Midbrain (tissue), 1 donor: Measurements from ENCODE around the gene TNNT1.
"Not testable (repeated sequence)": the region's sequence is repeated elsewhere in the genome, so short reads cannot be mapped to it uniquely, and the experiment has no call there.

Experiments
- DNase-seq: peaks from one replicate; lab custom pipeline; 2025; lab: John Stamatoyannopoulos, UW

TNNT1 gene, protein sequence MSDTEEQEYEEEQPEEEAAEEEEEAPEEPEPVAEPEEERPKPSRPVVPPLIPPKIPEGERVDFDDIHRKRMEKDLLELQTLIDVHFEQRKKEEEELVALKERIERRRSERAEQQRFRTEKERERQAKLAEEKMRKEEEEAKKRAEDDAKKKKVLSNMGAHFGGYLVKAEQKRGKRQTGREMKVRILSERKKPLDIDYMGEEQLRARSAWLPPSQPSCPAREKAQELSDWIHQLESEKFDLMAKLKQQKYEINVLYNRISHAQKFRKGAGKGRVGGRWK

DNA sequence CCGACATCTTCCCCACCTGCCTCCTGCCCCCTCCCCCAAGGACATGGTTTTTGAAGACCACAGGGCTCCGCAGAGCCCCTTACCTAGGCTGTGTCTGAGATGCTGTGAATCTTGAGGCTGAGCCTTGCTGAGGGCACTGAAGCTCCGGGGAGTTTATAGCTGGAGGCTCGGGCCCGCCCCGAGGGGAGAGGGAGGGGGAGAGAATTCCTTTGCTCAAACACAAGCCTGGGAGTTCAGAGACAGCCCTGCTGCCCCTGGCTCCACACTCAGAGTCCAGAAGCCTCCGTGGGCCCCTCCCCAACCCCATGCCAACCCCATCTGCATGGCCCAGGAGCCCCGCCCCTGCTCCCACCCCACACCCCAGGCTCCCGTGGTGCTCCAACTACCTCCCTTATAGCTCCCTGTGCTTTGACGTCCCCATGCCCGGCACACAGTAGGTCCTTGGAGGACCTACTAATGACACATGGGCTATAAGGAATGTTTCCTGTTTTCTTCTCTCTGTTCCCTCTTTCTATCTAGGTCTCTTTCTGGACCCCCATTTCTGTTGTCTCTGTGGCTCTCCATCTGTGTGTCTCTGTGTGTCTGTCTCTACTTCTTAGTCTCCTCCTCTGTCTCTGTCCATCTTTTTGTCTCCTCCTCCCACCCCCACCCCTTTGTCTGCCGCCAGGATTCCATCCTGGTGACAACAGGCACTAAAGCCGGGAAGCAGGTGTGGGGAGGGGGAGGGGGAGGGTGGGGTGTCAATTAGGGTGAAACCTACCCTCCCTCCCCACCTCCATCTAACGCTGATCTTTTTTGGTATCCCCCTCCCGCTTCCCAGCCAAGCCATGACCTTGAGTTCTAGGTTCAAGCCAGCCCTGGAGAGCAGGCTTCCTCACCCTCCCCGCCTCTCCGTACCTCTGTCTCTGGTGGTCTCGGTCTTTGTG is at the start of gene TNNT1:
TSS of gene TNNT1 (minus strand) at position 129 of the 926 bp plus-strand sequence. CDS start 2,049 bp downstream, outside the sequence.
- no peak for DNase-seq

DNA sequence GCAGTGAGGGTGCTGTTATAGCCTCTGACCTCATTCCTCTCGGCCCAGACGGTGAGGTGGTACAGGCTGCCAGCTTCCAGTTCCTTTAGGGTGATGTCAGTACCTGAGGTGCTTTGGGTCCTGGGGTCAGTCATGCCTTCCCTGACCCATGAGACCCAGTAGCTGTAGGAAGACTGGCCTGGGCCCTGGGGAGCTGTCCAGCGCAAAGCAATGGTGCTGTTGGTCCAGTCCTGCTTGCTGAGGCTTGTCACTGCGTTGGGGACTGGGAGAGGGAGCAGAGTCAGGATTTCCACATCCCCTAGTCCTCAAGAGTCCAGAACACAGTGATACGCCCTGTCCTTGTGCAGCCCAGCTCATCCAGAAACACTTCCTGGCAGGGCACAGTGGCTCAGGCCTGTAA is 49.6 kb upstream of the TNNT1 start:
- no peak for DNase-seq

DNA sequence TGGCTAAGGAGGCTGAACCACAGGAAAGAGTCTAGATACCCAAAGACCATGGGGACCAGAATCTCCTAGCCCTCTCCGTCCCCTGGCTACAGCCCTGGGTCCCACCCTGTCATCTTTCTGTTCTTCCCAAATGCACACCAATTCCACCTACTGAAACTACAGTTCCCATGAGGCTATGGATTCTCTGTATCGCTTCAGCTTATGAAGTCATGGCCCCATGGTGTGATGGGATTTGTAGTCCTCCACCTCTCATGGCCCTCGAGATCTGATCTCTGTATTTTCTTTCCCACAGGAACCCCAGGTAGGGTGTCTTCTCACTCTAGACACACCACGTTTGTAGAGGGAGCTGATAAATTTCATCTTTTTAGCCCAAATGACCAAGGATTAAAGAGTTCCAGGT is 48.5 kb upstream of the TNNT1 start:
- no peak for DNase-seq

DNA sequence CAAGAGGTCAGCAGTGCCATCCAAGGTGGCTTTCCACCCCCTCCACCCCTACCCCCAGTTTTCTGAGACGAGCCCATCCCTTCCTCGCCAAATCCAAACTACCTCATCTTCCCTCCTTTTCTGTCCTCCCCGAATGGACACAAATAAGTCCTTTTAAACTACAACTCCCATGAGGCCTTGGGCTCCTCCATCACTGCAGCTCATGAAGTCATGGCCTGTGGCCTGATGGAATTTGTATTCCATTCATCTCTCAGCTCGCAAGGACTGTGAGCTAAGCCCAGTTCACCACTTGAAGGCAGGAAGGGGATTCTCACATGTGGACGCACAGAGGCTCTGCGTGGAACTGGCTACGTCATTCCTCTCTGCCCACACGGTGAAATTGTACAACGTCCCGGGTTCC is 47.8 kb upstream of the TNNT1 start:
- DNase-seq, result no peak

GRCh38 chr19:55193481-55193880 is 44.5 kb upstream of the TNNT1 start:
- no peak for DNase-seq

DNA sequence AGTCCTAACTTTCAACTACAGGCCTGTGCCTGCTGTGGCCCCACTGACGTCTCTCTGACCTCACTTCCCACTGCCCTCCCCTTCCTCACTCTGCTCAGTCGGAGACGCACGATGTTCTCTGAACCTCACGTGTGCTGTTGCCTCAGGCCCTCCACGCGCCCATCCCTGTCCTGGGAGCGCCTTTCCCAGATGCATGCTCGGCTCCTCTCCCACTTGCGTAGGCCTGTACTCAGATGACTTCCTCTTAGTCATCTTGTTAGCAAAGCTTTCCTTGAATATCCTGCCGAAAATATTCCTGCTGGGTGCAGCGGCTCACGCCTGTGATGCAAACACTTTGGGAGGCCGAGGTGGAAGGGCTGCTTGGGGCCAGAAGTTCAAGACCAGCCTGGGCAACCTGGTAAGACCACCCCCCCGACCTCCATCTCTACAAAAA is 40.4 kb upstream of the TNNT1 start:
- DNase-seq, result no peak

- no peak for DNase-seq
Measured at GRCh38 chr19:55188625-55189024, 39.6 kb upstream of the TNNT1 start.

DNA sequence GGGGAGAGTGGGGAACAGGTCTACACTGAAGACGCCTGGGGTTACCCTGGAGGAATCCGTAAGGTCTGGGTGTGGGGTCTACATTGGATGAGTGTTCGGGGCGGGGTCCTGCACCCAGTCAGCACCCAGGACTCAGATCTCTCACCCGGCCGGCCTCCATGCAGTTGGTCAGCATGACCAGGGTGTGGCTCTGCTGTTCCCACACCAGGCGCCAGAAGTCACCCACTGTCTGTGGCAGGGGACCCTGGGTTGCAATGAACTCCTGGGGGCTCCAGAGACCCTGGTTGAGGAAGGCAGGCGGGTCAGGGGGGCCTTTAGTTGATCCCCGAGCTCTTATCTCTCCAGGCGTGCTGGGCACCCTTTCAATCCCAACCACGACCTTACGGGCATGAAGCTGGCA is 37.1 kb upstream of the TNNT1 start:
- DNase-seq, result no peak

DNA sequence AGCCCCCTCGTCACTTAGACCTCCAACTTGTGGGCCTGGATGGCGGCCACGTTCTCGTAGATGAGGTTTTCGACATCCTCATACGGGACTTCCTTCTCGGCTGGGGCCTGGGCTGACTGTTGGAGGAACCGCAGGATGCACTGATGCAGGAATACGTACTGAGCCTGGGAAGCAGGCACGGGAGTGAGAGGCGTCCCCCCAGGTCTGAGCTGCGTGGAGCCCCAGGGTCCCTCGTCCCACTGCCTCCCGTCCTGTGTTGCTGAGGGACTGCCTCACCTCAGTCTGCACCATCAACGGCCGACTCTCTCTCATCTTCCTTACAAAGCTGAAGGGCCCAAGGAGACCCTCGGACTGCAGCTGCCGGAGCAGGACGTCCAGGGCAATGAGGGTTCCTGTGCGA is 32.7 kb upstream of the TNNT1 start:
- no peak for DNase-seq

DNA sequence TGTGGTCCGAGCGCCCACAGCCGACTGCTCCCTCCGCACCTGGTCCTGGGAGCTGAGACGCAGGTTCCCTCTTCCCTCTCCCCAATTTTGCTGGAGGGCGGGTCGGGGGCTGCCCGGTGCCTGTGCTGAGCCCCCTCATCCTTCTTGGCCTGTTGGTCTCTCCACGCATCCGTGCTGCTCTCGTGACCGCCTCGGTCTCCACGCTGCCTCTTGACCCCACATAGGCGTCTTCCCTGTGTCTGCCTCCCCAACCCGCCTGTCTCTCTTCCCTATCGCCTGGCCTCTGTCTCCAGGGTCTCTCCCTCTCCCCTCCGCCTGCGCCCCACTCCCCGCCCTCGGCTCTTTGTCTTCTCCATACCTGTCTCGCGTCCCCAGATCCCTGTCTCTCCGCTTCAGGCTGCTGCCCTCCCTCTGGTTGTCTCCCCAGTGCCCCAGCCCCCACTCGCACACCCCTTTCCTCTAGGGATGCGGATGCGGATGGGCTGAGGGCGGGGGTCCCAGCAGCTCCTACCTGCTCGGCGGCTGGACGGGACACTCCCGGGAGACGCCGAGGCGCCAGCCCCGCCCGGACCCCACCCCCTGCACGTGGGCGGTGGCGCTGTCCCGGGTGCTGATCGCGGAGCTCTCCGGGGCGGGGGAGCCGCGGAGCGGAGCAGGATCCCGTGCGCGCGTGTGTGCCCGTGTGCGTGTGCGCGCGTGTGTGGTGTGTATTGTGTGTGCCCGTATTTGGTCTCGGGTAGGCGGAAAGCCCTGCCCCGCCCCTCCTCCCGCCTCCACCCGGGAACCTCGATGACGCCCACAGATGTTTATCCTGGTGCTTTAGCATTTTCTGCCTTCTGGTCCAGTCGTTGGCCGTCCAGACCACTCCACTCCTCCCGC is 30.8 kb upstream of the TNNT1 start, which contains the start of gene SYT5:
TSS of gene SYT5 (minus strand) at position 684 of the 879 bp plus-strand sequence. CDS start 1,248 bp downstream, outside the sequence.
- no peak for DNase-seq

DNA sequence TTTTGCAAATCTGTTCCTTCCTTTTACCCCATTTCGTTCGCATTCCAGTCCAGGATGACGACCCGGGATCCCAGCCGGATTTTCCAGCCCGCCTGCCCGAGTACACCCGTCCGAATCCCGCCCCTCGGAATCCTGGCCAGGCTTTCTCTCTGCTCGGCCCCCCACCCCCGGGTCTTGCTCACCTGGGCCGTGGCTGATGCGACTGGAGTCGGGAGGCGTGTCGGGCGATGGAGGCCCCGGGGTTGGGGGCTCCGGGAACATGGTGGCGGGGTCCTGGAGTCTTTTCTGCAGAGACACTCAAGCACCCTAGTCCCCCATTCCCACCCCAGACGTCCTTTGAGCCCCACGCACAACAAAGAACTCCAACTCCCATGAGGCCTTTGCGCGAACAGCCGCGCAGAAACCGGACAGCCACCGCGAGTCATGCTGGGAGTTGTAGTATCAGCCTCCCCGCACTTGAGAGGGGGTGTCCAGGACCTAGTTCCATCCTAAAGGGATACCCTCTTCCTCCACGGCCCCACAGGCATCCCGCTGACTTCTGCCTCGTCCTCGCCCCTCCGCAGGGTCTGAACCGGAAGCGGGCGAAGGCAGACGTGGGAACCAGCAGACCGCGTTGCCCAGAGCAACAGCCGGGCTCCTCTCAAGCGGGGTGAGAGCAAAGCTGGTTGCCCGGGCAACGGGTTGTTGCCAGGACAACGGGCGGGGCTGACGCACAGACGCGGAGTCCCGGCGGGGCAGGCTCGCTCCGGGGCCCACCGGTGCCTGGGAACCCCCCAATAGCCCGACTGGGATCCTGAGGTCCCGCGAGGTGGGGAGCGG is 30.0 kb upstream of the TNNT1 start:
- DNase-seq, result peak; percentile 83

- DNase-seq, result no peak
Measured at GRCh38 chr19:55176076-55176475, 27.1 kb upstream of the TNNT1 start.

DNA sequence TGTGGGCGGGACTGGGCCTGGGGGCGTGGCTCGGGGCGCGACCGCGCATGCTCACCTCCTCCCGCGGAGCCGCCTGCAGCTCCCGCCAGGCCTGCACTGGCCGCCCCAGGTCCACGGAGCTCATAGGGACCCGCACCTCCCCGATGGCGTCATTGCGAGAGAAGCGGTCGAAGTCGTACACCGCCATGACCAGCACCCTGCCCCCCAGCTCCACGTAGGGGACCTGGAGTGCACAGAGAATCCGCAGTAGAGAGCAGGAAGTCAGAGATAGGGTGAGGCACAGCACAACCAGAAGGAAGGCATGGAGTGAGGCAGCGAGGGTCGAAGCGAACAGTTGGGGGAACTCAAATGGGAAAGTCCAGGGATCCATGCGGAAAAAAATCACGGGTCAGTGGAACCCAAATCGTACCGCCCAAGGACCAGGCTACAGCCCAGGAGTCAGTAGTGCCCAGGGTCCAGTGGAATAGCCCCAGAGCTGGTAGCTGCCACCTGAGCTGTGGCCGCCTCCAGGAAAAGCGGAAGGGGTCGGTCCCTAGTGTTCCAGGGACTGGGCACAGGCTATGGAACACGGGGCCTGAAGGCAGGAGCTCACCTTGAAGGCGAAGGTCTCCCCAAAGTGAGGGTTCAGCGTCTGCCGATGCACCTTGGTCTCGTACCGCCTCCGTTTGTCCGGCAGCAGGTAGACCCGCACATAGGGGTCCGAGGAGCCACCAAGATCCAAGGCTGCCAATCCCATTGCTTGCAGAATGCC is 26.3 kb upstream of the TNNT1 start:
- no peak for DNase-seq

- DNase-seq, result no peak
Measured at GRCh38 chr19:55174425-55175116, 25.6 kb upstream of the TNNT1 start.

GRCh38 chr19:55173714-55174409 is 24.9 kb upstream of the TNNT1 start:
- DNase-seq, result no peak

DNA sequence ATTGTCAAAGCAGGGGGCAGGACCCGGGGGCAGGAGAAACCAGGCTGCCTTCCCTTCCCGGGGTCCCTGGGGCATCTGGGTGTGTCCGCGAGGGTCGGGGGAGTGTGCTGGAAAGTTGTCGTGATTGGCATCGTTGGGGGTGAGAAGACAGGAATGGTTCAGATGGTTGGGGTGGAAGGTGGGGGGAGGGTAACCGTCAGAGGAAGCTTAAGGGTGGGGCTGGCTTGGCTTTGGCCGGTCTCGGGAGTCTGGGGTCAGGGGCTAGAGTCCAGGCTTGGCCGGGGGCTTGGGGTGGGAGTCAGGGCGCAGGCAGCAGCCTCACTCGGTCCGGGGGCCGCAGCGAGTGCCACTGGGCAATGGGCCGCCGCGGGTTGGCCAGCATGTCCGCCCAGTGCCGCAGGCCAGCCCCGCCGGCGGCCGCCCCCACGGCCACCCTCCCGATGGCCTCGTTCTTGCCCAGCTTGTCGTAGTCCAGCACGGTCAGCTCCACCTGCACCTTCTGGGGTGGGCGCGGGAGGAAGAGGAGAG is 24.2 kb upstream of the TNNT1 start:
- DNase-seq, result no peak

DNA sequence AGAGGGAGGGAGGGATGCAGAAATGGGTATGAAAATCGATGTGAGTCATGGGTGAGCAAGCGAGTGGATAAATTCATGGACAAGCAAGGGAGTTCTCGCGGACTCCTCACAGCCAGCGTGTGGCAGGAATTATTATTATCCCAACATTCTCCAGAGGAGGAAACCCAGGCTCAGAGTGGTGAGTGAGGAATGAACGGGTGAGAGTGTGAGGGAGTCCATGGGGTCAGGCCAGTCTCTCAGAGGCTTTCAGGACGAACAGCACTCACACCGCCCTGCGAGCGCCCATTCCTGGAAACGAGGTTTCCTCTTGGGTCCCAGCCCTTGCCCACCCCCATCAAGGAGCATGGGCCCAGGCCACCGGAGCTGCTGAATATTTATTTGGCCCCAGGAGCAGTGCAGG is 23.7 kb upstream of the TNNT1 start:
- no peak for DNase-seq

GRCh38 chr19:55172318-55172717 is 23.3 kb upstream of the TNNT1 start:
- not testable (repeated sequence) for DNase-seq

DNA sequence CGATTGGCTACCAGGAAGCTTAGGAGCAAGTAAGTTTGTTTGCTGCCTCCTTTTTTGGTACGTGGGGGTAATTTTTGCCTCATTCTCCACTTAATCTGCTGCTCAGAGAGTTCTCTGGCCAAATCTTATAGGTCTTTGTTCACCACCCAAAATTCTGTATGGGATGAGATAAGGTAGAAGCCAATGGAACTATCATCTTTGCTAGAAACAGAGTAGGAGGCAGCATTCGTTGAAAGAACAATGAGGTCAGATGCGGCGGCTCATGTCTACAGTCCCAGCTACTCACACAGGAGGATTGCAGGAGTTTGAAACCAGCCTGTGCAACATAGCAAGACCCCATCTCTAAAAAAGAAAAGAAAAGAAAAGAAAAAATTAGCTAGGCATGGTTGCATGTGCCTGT is 22.4 kb upstream of the TNNT1 start:
- DNase-seq, result no peak
